Measurements from ENCODE around the gene DEK. TPM values are rescaled to one million over a fixed set of nuclear protein-coding genes. Genes with fewer than 3 reads are reported as not detected.
"Not testable (repeated sequence)": the region's sequence is repeated elsewhere in the genome, so short reads cannot be mapped to it uniquely, and the experiment has no call there.

DEK gene
- total RNA-seq, 1 experiment from 2014 or later: 234 TPM

DNA sequence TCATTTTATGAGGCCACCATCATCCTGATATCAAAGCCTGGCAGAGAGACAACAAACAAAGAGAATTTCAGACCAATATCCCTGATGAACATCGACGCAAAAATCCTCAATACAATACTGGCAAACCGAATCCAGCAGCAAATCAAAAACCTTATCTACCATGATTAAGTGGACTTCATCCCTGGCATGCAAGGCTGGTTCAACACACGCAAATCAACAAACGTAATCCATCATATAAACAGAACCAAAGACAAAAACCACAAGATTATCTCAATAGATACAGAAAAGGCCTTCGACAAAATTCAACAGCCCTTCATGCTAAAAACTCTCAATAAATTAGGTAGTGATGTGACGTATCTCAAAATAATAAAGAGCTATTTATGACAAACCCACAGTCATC lies 32.5 kb downstream of the DEK start:
- H3K4me1 ChIP-seq (ENCODE audit: insufficient read depth, low read length, poor library complexity, severe bottlenecking); DNase-seq (ENCODE audit: low spot score); H3K4me3 ChIP-seq (ENCODE audit: low read depth, low read length, poor library complexity, severe bottlenecking); intact Hi-C loops (cut with micrococcal nuclease; ENCODE audit: unreplicated experiment); POLR2A ChIA-PET (ENCODE audit: low non-redundant PET); H3K27ac ChIP-seq (ENCODE audit: low read depth, low read length, poor library complexity, severe bottlenecking); BruUV-seq (replicated peaks); H3K9me3 ChIP-seq (ENCODE audit: low read depth, low read length, poor library complexity, severe bottlenecking); H3K27me3 ChIP-seq (replicated peaks; ENCODE audit: insufficient read depth, low read depth, low read length, poor library complexity); CTCF ChIA-PET: not testable (repeated sequence)
- peaks cover 61% of the 10 kb centered on the region for H3K36me3 ChIP-seq (ENCODE audit: insufficient read depth, low read length, poor library complexity, severe bottlenecking)

- CTCF ChIA-PET; POLR2A ChIA-PET (ENCODE audit: low non-redundant PET); DNase-seq (ENCODE audit: low spot score); H3K27ac ChIP-seq (ENCODE audit: low read depth, low read length, poor library complexity, severe bottlenecking); H3K9me3 ChIP-seq (ENCODE audit: low read depth, low read length, poor library complexity, severe bottlenecking); intact Hi-C loops (cut with micrococcal nuclease; ENCODE audit: unreplicated experiment); BruUV-seq (replicated peaks); H3K4me3 ChIP-seq (ENCODE audit: low read depth, low read length, poor library complexity, severe bottlenecking); H3K4me1 ChIP-seq (ENCODE audit: insufficient read depth, low read length, poor library complexity, severe bottlenecking); H3K27me3 ChIP-seq (replicated peaks; ENCODE audit: insufficient read depth, low read depth, low read length, poor library complexity): not testable (repeated sequence)
- H3K36me3 ChIP-seq (ENCODE audit: insufficient read depth, low read length, poor library complexity, severe bottlenecking): peaks cover 65% of the 10 kb centered on the region
These were observed 35.7 kb downstream of the DEK start for GRCh38 chr6:18228590-18228989.

DNA sequence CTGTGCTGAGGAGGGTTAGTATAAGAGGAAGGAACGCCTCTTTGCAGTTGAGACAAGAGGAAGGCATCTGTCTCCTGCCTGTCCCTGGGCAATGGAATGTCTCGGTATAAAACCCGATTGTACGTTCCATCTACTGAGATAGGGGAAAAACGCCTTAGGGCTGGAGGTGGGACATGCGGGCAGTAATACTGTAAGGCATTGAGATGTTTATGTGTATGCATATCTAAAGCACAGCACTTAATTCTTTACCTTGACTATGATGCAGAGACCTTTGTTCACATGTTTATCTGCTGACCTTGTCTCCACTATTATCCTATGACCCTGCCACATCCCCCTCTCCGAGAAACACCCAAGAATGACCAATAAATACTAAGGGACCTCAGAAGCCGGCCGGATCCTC lies 37.2 kb downstream of the DEK start:
- BruUV-seq (replicated peaks); H3K9me3 ChIP-seq (ENCODE audit: low read depth, low read length, poor library complexity, severe bottlenecking); POLR2A ChIA-PET (ENCODE audit: low non-redundant PET); H3K4me1 ChIP-seq (ENCODE audit: insufficient read depth, low read length, poor library complexity, severe bottlenecking); CTCF ChIA-PET; DNase-seq (ENCODE audit: low spot score); intact Hi-C loops (cut with micrococcal nuclease; ENCODE audit: unreplicated experiment); H3K4me3 ChIP-seq (ENCODE audit: low read depth, low read length, poor library complexity, severe bottlenecking); H3K27me3 ChIP-seq (replicated peaks; ENCODE audit: insufficient read depth, low read depth, low read length, poor library complexity); H3K27ac ChIP-seq (ENCODE audit: low read depth, low read length, poor library complexity, severe bottlenecking): not testable (repeated sequence)
- H3K36me3 ChIP-seq (ENCODE audit: insufficient read depth, low read length, poor library complexity, severe bottlenecking): peaks cover 71% of the 10 kb centered on the region

DNA sequence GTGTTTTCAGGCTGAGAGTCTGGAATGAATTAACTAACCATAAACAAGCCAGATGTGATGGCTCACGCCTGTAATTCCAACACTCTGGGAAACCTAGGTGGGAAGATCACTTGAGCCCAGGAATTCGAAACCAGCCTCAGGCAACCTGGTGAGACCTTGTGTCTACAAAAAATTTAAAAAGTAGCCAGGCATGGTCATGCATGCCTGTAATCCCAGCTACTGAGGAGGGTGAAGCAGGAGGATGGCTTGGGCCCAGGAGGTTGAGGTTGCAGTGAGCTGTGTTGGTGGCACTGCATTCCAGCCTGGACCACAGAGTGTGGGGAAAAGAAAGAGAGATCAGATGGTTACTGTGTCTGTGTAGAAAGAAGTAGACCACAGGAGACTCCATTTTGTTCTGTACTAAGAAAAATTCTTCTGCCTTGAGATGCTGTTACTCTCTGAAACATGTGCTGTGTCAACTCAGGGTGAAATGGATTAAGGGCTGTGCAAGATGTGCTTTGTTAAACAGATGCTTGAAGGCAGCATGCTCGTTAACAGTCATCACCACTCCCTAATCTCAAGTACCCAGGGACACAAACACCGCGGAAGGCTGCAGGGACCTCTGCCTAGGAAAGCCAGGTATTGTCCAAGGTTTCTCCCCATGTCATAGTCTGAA lies 37.8 kb downstream of the DEK start:
- DNase-seq (ENCODE audit: low spot score); H3K9me3 ChIP-seq (ENCODE audit: low read depth, low read length, poor library complexity, severe bottlenecking); H3K27me3 ChIP-seq (replicated peaks; ENCODE audit: insufficient read depth, low read depth, low read length, poor library complexity); BruUV-seq (replicated peaks); H3K4me1 ChIP-seq (ENCODE audit: insufficient read depth, low read length, poor library complexity, severe bottlenecking); POLR2A ChIA-PET (ENCODE audit: low non-redundant PET); H3K4me3 ChIP-seq (ENCODE audit: low read depth, low read length, poor library complexity, severe bottlenecking); intact Hi-C loops (cut with micrococcal nuclease; ENCODE audit: unreplicated experiment); CTCF ChIA-PET; H3K27ac ChIP-seq (ENCODE audit: low read depth, low read length, poor library complexity, severe bottlenecking): not testable (repeated sequence)
- peaks cover 71% of the 10 kb centered on the region for H3K36me3 ChIP-seq (ENCODE audit: insufficient read depth, low read length, poor library complexity, severe bottlenecking)

DNA sequence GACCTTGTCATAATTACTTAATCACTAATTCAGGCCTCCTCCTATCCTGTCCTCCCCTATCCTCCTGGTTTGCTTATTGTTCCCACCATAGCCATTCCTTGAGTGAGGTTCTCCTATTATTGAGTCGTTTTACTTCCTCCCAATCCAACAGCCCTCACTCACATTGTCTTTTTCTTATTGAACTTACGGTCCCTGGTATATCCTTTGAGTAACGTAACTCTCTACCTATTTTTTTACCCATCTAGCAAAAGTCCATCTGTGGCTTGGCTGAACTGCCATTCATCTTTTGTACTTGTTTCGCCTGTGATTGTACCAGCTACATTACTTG lies 43.1 kb downstream of the DEK start:
- CTCF ChIA-PET: no interaction called here
- peaks cover 50% of the 10 kb centered on the region for H3K36me3 ChIP-seq (ENCODE audit: insufficient read depth, low read length, poor library complexity, severe bottlenecking)

More for the DNA sequence above, 43.1 kb downstream of the DEK start:
- no peak for TF ChIP-seq CTCF (conservative IDR thresholded peaks at IDR 0.05; ENCODE audit: low read depth, low read length)
- TF ChIP-seq EZH2 (IDR thresholded peaks at IDR 0.05; ENCODE audit: borderline replicate concordance, low read depth, low read length, poor library complexity, severe bottlenecking): no peak
- Histone ChIP-seq H3K4me3 (ENCODE audit: low read depth, low read length, poor library complexity, severe bottlenecking) (no peak overlapping the region), H3K4me1 (ENCODE audit: insufficient read depth, low read length, poor library complexity, severe bottlenecking) (no peaks in the 10 kb centered on the region), H3K27ac (ENCODE audit: low read depth, low read length, poor library complexity, severe bottlenecking) (no peak overlapping the region), H3K9me3 (ENCODE audit: low read depth, low read length, poor library complexity, severe bottlenecking) (no peaks in the 10 kb centered on the region), H3K27me3 (replicated peaks; ENCODE audit: insufficient read depth, low read depth, low read length, poor library complexity) (no peaks in the 10 kb centered on the region)
- no peak for DNase-seq (ENCODE audit: low spot score)
- BruUV-seq (replicated peaks): no TSS peak
- POLR2A ChIA-PET (ENCODE audit: low non-redundant PET): no interaction called here
- intact Hi-C loops (cut with micrococcal nuclease; ENCODE audit: unreplicated experiment): no loop called here

Measured in A673 (cell line).